IPS DF 6.9 (cell line): ENCODE data around the gene GORASP2.

Experiments
- DNase-seq: peaks from one replicate; pipeline ENCODE4 v3.0.0-alpha.2; 2013; ENCODE audit warnings: low read depth, low spot score
- H3K27ac ChIP-seq: one replicate; pipeline ENCODE4 v1.5.1; 2013; ENCODE audit warnings: low read length, control low read depth
- H3K27me3 ChIP-seq: 2 replicates; pipeline ENCODE4 v1.6.1; 2013; ENCODE audit warnings: mild to moderate bottlenecking, low read length; ENCODE audit not compliant: control insufficient read depth, insufficient read depth
- H3K36me3 ChIP-seq: 2 replicates; pipeline ENCODE4 v1.6.1; 2013; ENCODE audit warnings: low read length; ENCODE audit not compliant: control insufficient read depth, insufficient read depth
- H3K4me1 ChIP-seq: 2 replicates; pipeline ENCODE4 v1.6.1; 2013; ENCODE audit warnings: low read length; ENCODE audit not compliant: control insufficient read depth, insufficient read depth
- H3K4me3 ChIP-seq: 2 replicates; pipeline ENCODE4 v1.5.1; 2013; ENCODE audit warnings: mild to moderate bottlenecking, low read length
- H3K9me3 ChIP-seq: 2 replicates; pipeline ENCODE4 v1.6.1; 2013; ENCODE audit warnings: low read length, inconsistent platforms; ENCODE audit not compliant: control insufficient read depth, insufficient read depth
- WGBS: extraction: QIAGEN DNeasy Blood & Tissue Kit; methylation state at CpG from one replicate; pipeline ENCODE4 v1.1.7; 2013; ENCODE audit warnings: mixed read lengths, missing lambda C conversion rate; ENCODE audit not compliant: insufficient read length, insufficient coverage; 5-methylcytosine and 5-hydroxymethylcytosine counted together

GORASP2 gene

GRCh38 chr2:170937709-170938379, 8.8 kb downstream of the GORASP2 start:
- Histone ChIP-seq H3K4me1 (no peaks in the 10 kb centered on the region), H3K27ac (no peak overlapping the region), H3K4me3 (no peak overlapping the region), H3K27me3 (no peaks in the 10 kb centered on the region), H3K36me3 (no peaks in the 10 kb centered on the region), H3K9me3 (no peaks in the 10 kb centered on the region)
- WGBS: no CpG with 5 or more reads among the region's 3 CpGs
- no peak for DNase-seq

- H3K4me1 ChIP-seq: no peaks in the 10 kb centered on the region
Observed at GRCh38 chr2:170940066-170940465, 11.0 kb downstream of the GORASP2 start.

GRCh38 chr2:170942615-170943014, 13.6 kb downstream of the GORASP2 start:
- no peak overlapping the region for H3K4me3 ChIP-seq
- H3K9me3 ChIP-seq: no peaks in the 10 kb centered on the region
- no CpG with 5 or more reads among the region's 4 CpGs for WGBS
- no peaks in the 10 kb centered on the region for H3K27me3 ChIP-seq
- no peaks in the 10 kb centered on the region for H3K4me1 ChIP-seq
- H3K27ac ChIP-seq: no peak overlapping the region
- no peaks in the 10 kb centered on the region for H3K36me3 ChIP-seq
- no peak for DNase-seq

More at GRCh38 chr2:170940066-170940465, 11.0 kb downstream of the GORASP2 start:
- Histone ChIP-seq H3K27me3 (no peaks in the 10 kb centered on the region), H3K27ac (no peak overlapping the region), H3K9me3 (no peaks in the 10 kb centered on the region), H3K36me3 (no peaks in the 10 kb centered on the region), H3K4me3 (no peak overlapping the region)
- no peak for DNase-seq

GRCh38 chr2:170943041-170943440, 14.0 kb downstream of the GORASP2 start:
- Histone ChIP-seq H3K36me3 (no peaks in the 10 kb centered on the region), H3K27me3 (no peaks in the 10 kb centered on the region), H3K4me3 (no peak overlapping the region), H3K9me3 (no peaks in the 10 kb centered on the region), H3K4me1 (no peaks in the 10 kb centered on the region), H3K27ac (no peak overlapping the region)
- no CpG with 5 or more reads among the region's 1 CpG for WGBS
- no peak for DNase-seq

- Histone ChIP-seq H3K4me3 (no peak overlapping the region), H3K27me3 (no peaks in the 10 kb centered on the region), H3K4me1 (no peaks in the 10 kb centered on the region), H3K27ac (no peak overlapping the region), H3K9me3 (no peaks in the 10 kb centered on the region), H3K36me3 (no peaks in the 10 kb centered on the region)
- no peak for DNase-seq
- WGBS: no CpG with 5 or more reads among the region's 6 CpGs
Observed at GRCh38 chr2:170943596-170943995, 14.5 kb downstream of the GORASP2 start.

- no peak for DNase-seq
- WGBS: no CpG with 5 or more reads among the region's 1 CpG
- no peak overlapping the region for H3K27ac ChIP-seq
- H3K4me3 ChIP-seq: no peak overlapping the region
- H3K36me3 ChIP-seq: no peaks in the 10 kb centered on the region
- H3K9me3 ChIP-seq: no peaks in the 10 kb centered on the region
- no peaks in the 10 kb centered on the region for H3K27me3 ChIP-seq
- no peaks in the 10 kb centered on the region for H3K4me1 ChIP-seq
Observed at GRCh38 chr2:170944545-170944944, 15.5 kb downstream of the GORASP2 start.

GRCh38 chr2:170949415-170949814, 20.4 kb downstream of the GORASP2 start:
- no peak for DNase-seq
- peaks cover 14% of the 10 kb centered on the region for H3K36me3 ChIP-seq

GRCh38 chr2:170950221-170950761, 21.2 kb downstream of the GORASP2 start:
- H3K27ac ChIP-seq: no peak overlapping the region
- no peak for DNase-seq
- H3K36me3 ChIP-seq: peaks cover 21% of the 10 kb centered on the region
- H3K4me3 ChIP-seq: no peak overlapping the region
- no peaks in the 10 kb centered on the region for H3K4me1 ChIP-seq
- WGBS: 100% methylated on average over 1 of the region's 4 CpGs
- H3K27me3 ChIP-seq: no peaks in the 10 kb centered on the region
- H3K9me3 ChIP-seq: no peaks in the 10 kb centered on the region

More at GRCh38 chr2:170949415-170949814, 20.4 kb downstream of the GORASP2 start:
- WGBS: no CpG with 5 or more reads among the region's 5 CpGs
- Histone ChIP-seq H3K4me1 (no peaks in the 10 kb centered on the region), H3K4me3 (no peak overlapping the region), H3K27ac (no peak overlapping the region), H3K27me3 (no peaks in the 10 kb centered on the region), H3K9me3 (no peaks in the 10 kb centered on the region)

- no peak for DNase-seq
- WGBS: no CpG with 5 or more reads among the region's 4 CpGs
- no peaks in the 10 kb centered on the region for H3K4me1 ChIP-seq
- peaks cover 27% of the 10 kb centered on the region for H3K36me3 ChIP-seq
- H3K9me3 ChIP-seq: no peaks in the 10 kb centered on the region
- no peak overlapping the region for H3K27ac ChIP-seq
- H3K4me3 ChIP-seq: no peak overlapping the region
- no peaks in the 10 kb centered on the region for H3K27me3 ChIP-seq
Observed at GRCh38 chr2:170953941-170954340, 24.9 kb downstream of the GORASP2 start.

GRCh38 chr2:170963386-170963785, 34.3 kb downstream of the GORASP2 start:
- Histone ChIP-seq H3K4me3 (no peak overlapping the region), H3K27me3 (no peaks in the 10 kb centered on the region), H3K36me3 (peaks cover 22% of the 10 kb centered on the region; the same call in 1 of the 2 replicates), H3K27ac (no peak overlapping the region), H3K9me3 (no peaks in the 10 kb centered on the region), H3K4me1 (no peaks in the 10 kb centered on the region; the same call in 1 of the 2 replicates)
- no CpG with 5 or more reads among the region's 5 CpGs for WGBS
- no peak for DNase-seq
